Skin epidermis (tissue), 12 donors: ENCODE results near the gene ELAC1.
"Not testable (repeated sequence)": the region's sequence is repeated elsewhere in the genome, so short reads cannot be mapped to it uniquely, and the experiment has no call there.

Experiments used
- H3K27ac ChIP-seq, 21 experiments: fragments of 200-600 bp; sonication (generic) in 11 of 21; one replicate each; pipeline ENCODE4 v1.5.0; 2020; ENCODE audit warnings: mild to moderate bottlenecking in 3 of 21, inconsistent platforms in 2 of 21, moderate library complexity in 2 of 21
- H3K4me3 ChIP-seq, 7 experiments: fragments of 200-600 bp; sonication (generic) in 2 of 7; one replicate each; pipeline ENCODE4 v1.5.0; 2020; ENCODE audit warnings: inconsistent platforms in 2 of 7, mild to moderate bottlenecking in 2 of 7, moderate library complexity in 1 of 7

The ELAC1 gene

GRCh38 chr18:50970006-50970405, 2.2 kb downstream of the ELAC1 start:
- Histone ChIP-seq H3K4me3 (no peak overlapping the region), H3K27ac (no peak overlapping the region)

- not testable (repeated sequence) for H3K27ac ChIP-seq, H3K4me3 ChIP-seq
These were observed 4.6 kb downstream of the ELAC1 start for GRCh38 chr18:50972404-50972803.

- Histone ChIP-seq H3K4me3 (no peak overlapping the region), H3K27ac (no peak overlapping the region)
These were observed 5.7 kb downstream of the ELAC1 start for GRCh38 chr18:50973367-50974126.

- H3K27ac ChIP-seq = no peak overlapping the region
- H3K4me3 ChIP-seq = no peak overlapping the region
These were observed 9.4 kb downstream of the ELAC1 start for GRCh38 chr18:50977037-50977760.

GRCh38 chr18:50981381-50981780, 13.5 kb downstream of the ELAC1 start:
- H3K4me3 ChIP-seq = no peak overlapping the region
- H3K27ac ChIP-seq = no peak overlapping the region

GRCh38 chr18:50982086-50982801, 14.4 kb downstream of the ELAC1 start:
- Histone ChIP-seq H3K27ac (no peak overlapping the region), H3K4me3 (no peak overlapping the region)

- Histone ChIP-seq H3K4me3 (no peak overlapping the region), H3K27ac (no peak overlapping the region)
These were observed 15.0 kb downstream of the ELAC1 start for GRCh38 chr18:50982802-50983179.

- Histone ChIP-seq H3K4me3 (no peak overlapping the region), H3K27ac (no peak overlapping the region)
These were observed 18.7 kb downstream of the ELAC1 start for GRCh38 chr18:50986360-50987087.

- Histone ChIP-seq H3K27ac (no peak overlapping the region), H3K4me3 (no peak overlapping the region)
These were observed 19.4 kb downstream of the ELAC1 start for GRCh38 chr18:50987261-50987660.

- Histone ChIP-seq H3K27ac (no peak overlapping the region), H3K4me3 (no peak overlapping the region)
These were observed 21.9 kb downstream of the ELAC1 start for GRCh38 chr18:50989711-50990110.

GRCh38 chr18:50992351-50992762, 24.5 kb downstream of the ELAC1 start:
- Histone ChIP-seq H3K4me3 (no peak overlapping the region), H3K27ac (no peak overlapping the region)

- no peak overlapping the region for H3K27ac ChIP-seq
- no peak overlapping the region for H3K4me3 ChIP-seq
These were observed 26.2 kb downstream of the ELAC1 start for GRCh38 chr18:50994031-50994430.

- not testable (repeated sequence) for H3K4me3 ChIP-seq, H3K27ac ChIP-seq
These were observed 35.3 kb downstream of the ELAC1 start for GRCh38 chr18:51003174-51003573.

GRCh38 chr18:51006061-51006818, 38.4 kb downstream of the ELAC1 start:
- Histone ChIP-seq H3K27ac (no peak overlapping the region), H3K4me3 (no peak overlapping the region)

GRCh38 chr18:51006948-51007789, 39.3 kb downstream of the ELAC1 start:
- no peak overlapping the region for H3K4me3 ChIP-seq

GRCh38 chr18:51007790-51008139, 39.9 kb downstream of the ELAC1 start:
- no peak overlapping the region for H3K4me3 ChIP-seq
- no peak overlapping the region for H3K27ac ChIP-seq

More at GRCh38 chr18:51006948-51007789, 39.3 kb downstream of the ELAC1 start:
- no peak overlapping the region for H3K27ac ChIP-seq

GRCh38 chr18:51009072-51009471, 41.2 kb downstream of the ELAC1 start:
- no peak overlapping the region for H3K4me3 ChIP-seq

GRCh38 chr18:51010218-51010617, 42.4 kb downstream of the ELAC1 start:
- Histone ChIP-seq H3K4me3 (no peak overlapping the region), H3K27ac (no peak overlapping the region)

More at GRCh38 chr18:51009072-51009471, 41.2 kb downstream of the ELAC1 start:
- no peak overlapping the region for H3K27ac ChIP-seq

- H3K27ac ChIP-seq = no peak overlapping the region
- H3K4me3 ChIP-seq = no peak overlapping the region
These were observed 43.9 kb downstream of the ELAC1 start for GRCh38 chr18:51011709-51012108.
